Erythroblast (primary cell): ENCODE data around the gene FAM149A.

Experiments used
- GATA1 ChIP-seq: IDR thresholded peaks from 2 replicates; pipeline ENCODE4 v1.6.1; 2011; ENCODE audit warnings: low read depth, mild to moderate bottlenecking, control low read depth, low read length, moderate library complexity
- POLR2A ChIP-seq: IDR thresholded peaks from 2 replicates; pipeline ENCODE4 v1.6.1; 2011; ENCODE audit warnings: mild to moderate bottlenecking, low read length

- TF ChIP-seq POLR2A (no peak), GATA1 (no peak)
Observed at GRCh38 chr4:186131935-186132334, 27.4 kb downstream of the FAM149A start.
